KMS-11 (cell line): Measurements from ENCODE around the gene CDH15.
"Not testable (repeated sequence)": the region's sequence is repeated elsewhere in the genome, so short reads cannot be mapped to it uniquely, and the experiment has no call there.

Experiments
- H2AFZ ChIP-seq: fragments of 200-600 bp; sonication (generic); 2 replicates; pipeline ENCODE4 v1.6.1; 2016; ENCODE audit warnings: antibody characterized with exemption, mixed run types, low read depth
- H3K27ac ChIP-seq: fragments of 200-600 bp; sonication (generic); 2 replicates; pipeline ENCODE4 v1.6.1; 2016; ENCODE audit warnings: mild to moderate bottlenecking, mixed run types
- H3K27me3 ChIP-seq: fragments of 200-600 bp; sonication (generic); 2 replicates; pipeline ENCODE4 v1.6.1; 2017; ENCODE audit warnings: mild to moderate bottlenecking, low read depth, mixed run types, moderate library complexity; ENCODE audit not compliant: insufficient read depth
- H3K36me3 ChIP-seq: fragments of 200-600 bp; sonication (generic); 2 replicates; pipeline ENCODE4 v1.6.1; 2017; ENCODE audit warnings: mild to moderate bottlenecking, mixed run types; ENCODE audit not compliant: insufficient read depth
- H3K4me1 ChIP-seq: fragments of 200-600 bp; sonication (generic); 2 replicates; pipeline ENCODE4 v1.6.1; 2016; ENCODE audit warnings: mild to moderate bottlenecking, low read depth, mixed run types; ENCODE audit not compliant: poor library complexity, severe bottlenecking
- H3K4me2 ChIP-seq: fragments of 200-600 bp; sonication (generic); 2 replicates; pipeline ENCODE4 v1.7.0; 2016; ENCODE audit warnings: mild to moderate bottlenecking, mixed run types
- H3K4me3 ChIP-seq: fragments of 200-600 bp; sonication (generic); IDR thresholded peaks from 2 replicates; pipeline ENCODE4 v1.6.1; 2017; ENCODE audit warnings: low read depth, low read length, mixed read lengths; ENCODE audit not compliant: insufficient read depth
- H3K79me2 ChIP-seq: fragments of 200-600 bp; sonication (generic); 2 replicates; pipeline ENCODE4 v1.6.1; 2016; ENCODE audit warnings: low read depth, mixed run types; ENCODE audit not compliant: insufficient read depth
- H3K9ac ChIP-seq: fragments of 200-600 bp; sonication (generic); 2 replicates; pipeline ENCODE4 v1.6.1; 2016; ENCODE audit warnings: mild to moderate bottlenecking, mixed run types
- H4K20me1 ChIP-seq: fragments of 200-600 bp; sonication (generic); 2 replicates; pipeline ENCODE4 v1.6.1; 2016; ENCODE audit warnings: mild to moderate bottlenecking, mixed run types; ENCODE audit not compliant: insufficient read depth
- CTCF ChIP-seq: fragments of 200-600 bp; sonication (generic); conservative IDR thresholded peaks from 2 replicates; pipeline ENCODE4 v1.6.1; 2017; ENCODE audit warnings: low read depth, mild to moderate bottlenecking, antibody characterized with exemption, low read length, moderate library complexity, mixed read lengths

Gene CDH15

GRCh38 chr16:89190150-89190958, 18.8 kb downstream of the CDH15 start:
- H3K4me1 ChIP-seq, result no peaks in the 10 kb centered on the region
- TF ChIP-seq CTCF, result no peak
- H3K27me3 ChIP-seq, result peaks cover 2% of the 10 kb centered on the region; the same call in 1 of the 2 replicates
- H3K79me2 ChIP-seq, result no peaks in the 10 kb centered on the region
- H4K20me1 ChIP-seq, result no peaks in the 10 kb centered on the region
- H2AFZ ChIP-seq, result no peak overlapping the region
- H3K9ac ChIP-seq, result no peak overlapping the region
- no peak overlapping the region for H3K27ac ChIP-seq
- H3K4me3 ChIP-seq, result no peak overlapping the region
- no peak overlapping the region for H3K4me2 ChIP-seq
- no peaks in the 10 kb centered on the region for H3K36me3 ChIP-seq

GRCh38 chr16:89191033-89191900, 19.7 kb downstream of the CDH15 start:
- Histone ChIP-seq H3K9ac (no peak overlapping the region), H3K4me2 (no peak overlapping the region), H4K20me1 (no peaks in the 10 kb centered on the region), H3K4me3 (no peak overlapping the region), H3K27ac (no peak overlapping the region), H3K4me1 (no peaks in the 10 kb centered on the region), H3K27me3 (peaks cover 2% of the 10 kb centered on the region; the same call in 1 of the 2 replicates), H3K36me3 (no peaks in the 10 kb centered on the region), H2AFZ (no peak overlapping the region), H3K79me2 (no peaks in the 10 kb centered on the region)
- no peak for TF ChIP-seq CTCF

- H3K4me3 ChIP-seq, result no peak overlapping the region
- peak overlapping the region; percentile 39; the same call in 1 of the 2 replicates for H3K9ac ChIP-seq
- H4K20me1 ChIP-seq, result no peaks in the 10 kb centered on the region
- H3K27ac ChIP-seq, result no peak overlapping the region
- no peaks in the 10 kb centered on the region for H3K79me2 ChIP-seq
- peak overlapping the region; percentile 71 for H2AFZ ChIP-seq
- no peaks in the 10 kb centered on the region for H3K36me3 ChIP-seq
- H3K27me3 ChIP-seq, result peaks cover 2% of the 10 kb centered on the region; the same call in 1 of the 2 replicates
- peak overlapping the region; percentile 45; the same call in 1 of the 2 replicates for H3K4me2 ChIP-seq
- H3K4me1 ChIP-seq, result no peaks in the 10 kb centered on the region
- no peak for TF ChIP-seq CTCF
These were observed 20.3 kb downstream of the CDH15 start for GRCh38 chr16:89191901-89192185.

GRCh38 chr16:89192186-89192955, 20.8 kb downstream of the CDH15 start:
- H4K20me1 ChIP-seq, H3K4me3 ChIP-seq, H3K79me2 ChIP-seq, H3K27me3 ChIP-seq, H3K4me1 ChIP-seq, H3K36me3 ChIP-seq, H3K27ac ChIP-seq: not testable (repeated sequence)
- Histone ChIP-seq H3K4me2 (peak overlapping the region; percentile 45; the same call in 1 of the 2 replicates), H2AFZ (peak overlapping the region; percentile 71), H3K9ac (peak overlapping the region; percentile 39; the same call in 1 of the 2 replicates)
